ENCODE data around the gene SEMA6A.

SEMA6A gene

DNA sequence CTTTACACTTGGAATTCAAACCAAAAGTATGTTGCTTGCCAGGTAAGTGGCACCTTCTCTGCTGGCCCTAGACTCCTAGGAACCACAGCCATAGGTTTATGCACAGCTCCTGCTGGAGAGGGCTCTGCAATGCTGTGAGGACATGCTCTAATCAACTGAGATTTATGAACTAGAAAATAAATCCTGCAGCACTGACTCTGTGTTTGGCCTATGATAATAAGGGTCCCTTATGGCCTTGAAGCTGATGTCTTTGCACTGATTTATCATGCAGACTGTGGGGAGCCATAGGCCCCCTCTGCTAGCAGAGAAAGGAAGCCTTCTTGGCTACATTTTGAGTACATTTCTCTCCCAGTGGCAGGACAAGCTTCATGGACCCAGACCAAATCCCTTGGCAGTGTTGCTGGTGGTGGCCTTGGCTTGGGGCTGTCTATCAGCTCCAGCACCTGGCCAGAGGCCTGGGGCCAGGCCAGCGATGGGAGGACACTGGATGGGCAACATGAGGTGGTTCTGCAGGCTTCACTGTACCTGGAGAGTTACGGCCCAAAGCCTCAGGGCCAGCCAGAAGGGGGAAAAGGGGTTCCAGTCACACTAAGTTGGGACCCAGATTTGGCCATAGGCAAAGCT is 178.0 kb downstream of the SEMA6A start:
- DNase-seq: no peak
- in situ Hi-C loops (cut with MboI; ENCODE audit: low pct_unique_long_range_greater_than_20kb, low sequenced_read_pairs): no loop called here

DNA sequence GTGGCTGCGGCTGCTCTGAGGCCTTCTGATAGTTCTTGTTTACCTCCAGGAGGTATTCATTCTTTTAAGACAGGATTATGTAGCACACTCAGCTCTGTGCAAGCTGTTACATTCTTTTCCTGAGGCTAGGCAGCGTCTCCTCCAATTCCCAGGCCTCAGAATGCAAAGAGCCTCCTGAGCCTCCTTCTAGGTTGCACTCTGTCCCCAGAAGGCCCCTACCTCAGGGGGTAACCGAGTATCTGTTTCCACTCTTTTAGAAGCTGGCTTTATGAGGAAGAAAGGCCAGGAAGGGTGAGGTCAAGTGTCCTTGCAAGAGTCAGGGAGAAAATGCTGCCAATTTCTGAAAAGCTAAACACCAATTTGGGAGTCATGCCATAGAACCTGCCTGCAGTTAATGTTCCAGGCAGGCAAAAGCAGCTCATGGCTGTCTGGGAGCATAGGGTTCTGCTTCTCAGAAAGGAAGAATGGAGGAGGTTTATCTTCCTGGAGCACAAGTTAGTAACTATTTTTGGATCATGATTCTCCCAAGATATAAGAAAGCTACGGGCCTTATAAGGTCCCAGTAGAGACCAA is 178.9 kb downstream of the SEMA6A start:
- in situ Hi-C loops (cut with MboI; ENCODE audit: low pct_unique_long_range_greater_than_20kb, low sequenced_read_pairs): no loop called here
- no peak for DNase-seq

DNA sequence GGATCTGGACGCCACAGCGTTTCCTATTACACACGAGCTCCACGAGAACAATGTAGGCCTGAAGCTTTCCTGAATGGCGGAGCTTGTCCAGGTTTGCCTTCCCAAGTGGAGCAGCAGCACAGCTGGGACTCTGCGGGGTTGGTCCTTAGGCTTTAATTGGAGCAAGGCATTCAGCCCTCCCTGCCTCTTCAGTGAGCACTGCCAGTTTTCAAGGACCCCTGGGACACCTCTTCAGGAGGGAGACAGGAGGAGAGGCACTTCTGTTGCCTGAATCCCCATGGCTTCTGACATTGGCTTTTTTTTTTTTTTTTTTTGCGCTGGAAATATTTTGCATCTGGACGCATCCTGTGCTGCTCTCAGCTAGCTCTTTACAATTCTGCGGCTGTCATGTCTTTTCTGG is 179.4 kb downstream of the SEMA6A start:
- DNase-seq: no peak
- in situ Hi-C loops (cut with MboI; ENCODE audit: low pct_unique_long_range_greater_than_20kb, low sequenced_read_pairs): no loop called here

DNA sequence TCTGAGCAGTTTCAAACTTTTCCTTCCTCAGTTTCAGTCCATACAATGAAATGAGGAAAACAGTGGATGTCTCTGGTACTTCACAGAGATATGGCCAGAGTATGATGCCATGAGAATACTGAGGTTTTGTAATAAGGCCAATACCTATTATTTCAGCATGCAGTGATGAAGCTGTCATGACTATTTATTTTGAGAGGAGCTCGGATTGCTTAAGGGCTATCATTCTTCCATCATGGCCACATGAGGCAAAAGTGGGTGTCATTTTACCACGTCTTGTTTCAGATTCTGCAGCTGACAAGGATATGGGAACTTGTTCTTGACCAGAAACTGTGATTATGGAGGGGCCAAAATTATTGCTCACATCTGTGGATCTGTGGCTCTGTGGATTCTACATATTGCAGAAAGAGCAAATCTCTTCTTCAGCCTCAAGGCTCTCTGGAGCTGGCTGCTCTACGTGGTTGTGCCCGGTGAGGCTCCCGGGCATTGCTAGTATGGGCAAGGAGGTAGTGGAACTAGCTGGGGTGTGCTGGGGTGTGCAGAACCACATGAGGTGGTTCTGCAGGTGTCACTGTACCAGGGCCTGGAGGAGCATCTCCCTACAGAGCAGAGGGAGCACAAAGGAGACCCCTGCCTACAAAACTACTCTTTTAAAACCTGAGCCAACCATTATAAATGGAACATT is 180.3 kb downstream of the SEMA6A start:
- in situ Hi-C loops (cut with MboI; ENCODE audit: low pct_unique_long_range_greater_than_20kb, low sequenced_read_pairs): no loop called here
- no peak for DNase-seq

All from KBM-7 (cell line).